Measurements from ENCODE around the gene JUNB. TPM values are rescaled to one million over a fixed set of nuclear protein-coding genes. Genes with fewer than 3 reads are reported as not detected.

Gene JUNB
- total RNA-seq = 700 TPM

DNA sequence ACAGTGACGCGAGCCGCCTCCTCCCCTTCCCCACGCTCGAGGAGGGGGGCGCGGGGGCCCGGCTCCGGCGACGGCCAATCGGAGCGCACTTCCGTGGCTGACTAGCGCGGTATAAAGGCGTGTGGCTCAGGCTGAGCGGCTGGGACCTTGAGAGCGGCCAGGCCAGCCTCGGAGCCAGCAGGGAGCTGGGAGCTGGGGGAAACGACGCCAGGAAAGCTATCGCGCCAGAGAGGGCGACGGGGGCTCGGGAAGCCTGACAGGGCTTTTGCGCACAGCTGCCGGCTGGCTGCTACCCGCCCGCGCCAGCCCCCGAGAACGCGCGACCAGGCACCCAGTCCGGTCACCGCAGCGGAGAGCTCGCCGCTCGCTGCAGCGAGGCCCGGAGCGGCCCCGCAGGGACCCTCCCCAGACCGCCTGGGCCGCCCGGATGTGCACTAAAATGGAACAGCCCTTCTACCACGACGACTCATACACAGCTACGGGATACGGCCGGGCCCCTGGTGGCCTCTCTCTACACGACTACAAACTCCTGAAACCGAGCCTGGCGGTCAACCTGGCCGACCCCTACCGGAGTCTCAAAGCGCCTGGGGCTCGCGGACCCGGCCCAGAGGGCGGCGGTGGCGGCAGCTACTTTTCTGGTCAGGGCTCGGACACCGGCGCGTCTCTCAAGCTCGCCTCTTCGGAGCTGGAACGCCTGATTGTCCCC lies at the start of gene JUNB:
JUNB (plus strand) TSS at position 142 of the 706 bp plus-strand sequence; CDS start at position 428, 286 bp downstream.
- peak; percentile 96 to 100 (median 97) for DNase-seq (ENCODE audit: low read depth in 2 of 3, low spot score in 2 of 3)

DNA sequence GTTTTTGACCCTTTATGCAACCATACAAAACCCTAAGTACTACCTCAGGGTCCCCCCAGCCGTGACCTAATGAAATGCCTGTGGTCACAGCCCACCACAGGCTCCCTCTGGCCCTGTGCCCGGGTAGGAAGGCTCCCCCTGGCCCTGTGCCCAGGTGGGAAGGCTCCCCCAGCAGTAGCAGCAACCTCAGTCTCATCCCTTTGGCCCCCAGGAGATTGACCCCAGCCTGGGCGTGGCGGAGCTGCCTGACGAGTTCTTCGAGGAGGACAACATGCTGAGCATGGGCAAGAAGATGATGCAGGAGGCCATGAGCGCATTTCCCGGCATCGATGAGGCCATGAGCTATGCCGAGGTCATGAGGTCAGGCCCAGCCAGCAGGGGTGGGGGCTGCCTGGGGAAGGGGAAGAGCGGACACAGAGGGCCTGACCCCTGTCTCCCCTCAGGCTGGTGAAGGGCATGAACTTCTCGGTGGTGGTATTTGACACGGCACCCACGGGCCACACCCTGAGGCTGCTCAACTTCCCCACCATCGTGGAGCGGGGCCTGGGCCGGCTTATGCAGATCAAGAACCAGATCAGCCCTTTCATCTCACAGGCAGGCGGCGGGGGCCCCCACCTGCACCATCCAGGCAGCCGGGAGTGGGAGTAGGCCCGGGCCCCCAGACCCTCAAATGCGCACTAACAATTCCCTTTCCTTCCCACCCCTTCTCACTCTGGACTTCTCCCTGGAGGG lies 46.0 kb upstream of the JUNB start:
- no peak for DNase-seq (ENCODE audit: low read depth in 2 of 3, low spot score in 2 of 3)

DNA sequence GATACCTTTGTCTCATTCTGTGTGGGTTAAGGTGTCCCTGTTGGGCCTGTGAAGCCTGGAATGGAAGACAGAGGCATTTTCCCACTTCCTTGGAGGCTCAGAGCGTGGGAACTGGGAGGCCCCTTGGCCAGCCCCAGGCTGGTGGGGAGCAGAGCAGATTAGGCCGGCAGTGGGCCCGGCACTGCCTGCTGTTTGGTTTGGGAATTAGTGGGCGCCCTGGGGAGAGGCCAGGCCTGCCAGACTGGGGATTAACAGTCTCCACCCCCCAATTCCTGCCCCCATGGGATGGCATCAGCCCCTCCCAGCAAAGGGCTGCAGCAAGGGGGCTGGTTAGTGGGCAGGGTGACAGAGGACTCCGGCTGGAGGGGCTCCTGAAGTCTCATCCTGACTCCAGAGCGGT lies 42.8 kb upstream of the JUNB start:
- DNase-seq (ENCODE audit: low read depth in 2 of 3, low spot score in 2 of 3) = no peak

DNA sequence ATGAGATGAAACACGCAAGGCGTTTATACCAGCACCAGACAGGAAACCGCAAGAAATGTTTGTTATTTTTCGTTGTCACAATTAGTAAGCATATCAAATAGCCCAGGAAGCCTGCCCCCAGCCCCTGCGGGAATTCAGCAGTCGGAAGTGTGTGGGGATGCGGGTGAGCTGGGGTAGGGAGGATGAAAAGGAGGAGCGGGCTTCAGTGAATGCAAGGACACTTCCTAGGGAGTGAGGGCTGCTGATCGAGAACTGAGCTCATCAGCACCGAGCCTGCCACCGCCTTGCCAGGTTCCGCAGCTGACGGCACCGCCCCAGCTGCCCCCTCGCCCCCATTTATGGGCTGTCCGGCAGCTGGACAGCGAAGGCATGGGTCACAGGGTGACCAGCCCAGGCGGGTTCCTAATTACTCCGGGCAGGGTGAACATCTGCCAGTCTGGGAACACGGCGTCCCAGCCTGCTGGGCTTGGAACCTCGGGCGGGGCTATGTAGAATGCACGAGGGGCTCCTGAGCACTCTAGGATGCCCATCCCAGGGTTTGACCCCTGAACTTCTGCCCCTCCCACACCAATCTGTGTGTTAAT lies 41.3 kb upstream of the JUNB start:
- no peak for DNase-seq (ENCODE audit: low read depth in 2 of 3, low spot score in 2 of 3)

DNA sequence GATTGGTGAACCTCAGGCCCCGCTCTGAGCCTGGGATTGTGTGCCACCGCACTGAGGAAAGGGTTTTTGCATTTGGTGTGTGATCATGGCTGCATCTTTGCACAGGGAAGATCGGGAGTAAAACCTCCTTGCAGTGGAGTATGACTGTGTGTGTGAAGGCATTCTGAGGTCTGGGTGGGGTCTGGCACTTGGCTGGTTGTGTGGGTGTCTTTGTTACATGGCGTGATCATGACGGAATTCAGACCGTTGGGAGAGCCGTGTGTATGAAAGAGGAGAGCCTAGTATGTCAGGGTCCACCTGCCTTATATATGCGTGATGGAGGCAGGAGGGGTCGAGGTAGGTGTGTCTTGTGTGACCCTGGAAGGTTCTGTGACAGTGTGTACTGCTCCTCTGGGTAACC lies 40.4 kb upstream of the JUNB start:
- DNase-seq (ENCODE audit: low read depth in 2 of 3, low spot score in 2 of 3) = no peak

DNA sequence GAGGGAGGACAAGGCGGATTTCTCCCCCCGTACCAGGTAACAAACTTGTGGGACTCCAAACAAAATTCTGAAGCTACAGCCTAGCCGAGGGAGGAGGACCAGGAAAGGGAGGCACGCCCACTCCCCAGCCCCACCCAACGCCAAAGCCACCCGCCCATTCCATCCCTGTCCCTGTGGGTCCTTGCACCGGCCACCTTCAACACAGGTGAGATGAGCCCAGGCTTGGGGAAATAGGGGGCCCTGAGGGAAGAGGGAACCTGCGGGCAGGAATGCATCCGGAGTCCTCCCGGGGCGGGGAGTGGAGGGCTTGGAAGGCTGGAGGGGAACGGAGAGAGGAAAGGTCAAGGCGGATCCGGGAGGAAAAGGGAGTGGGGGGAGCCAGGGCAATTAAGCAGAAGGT lies 39.7 kb upstream of the JUNB start, which contains the start of gene BEST2:
BEST2 (plus strand) TSS at position 157 of the 400 bp plus-strand sequence. CDS start 802 bp downstream, outside the sequence.
- no peak for DNase-seq (ENCODE audit: low read depth in 2 of 3, low spot score in 2 of 3)

DNA sequence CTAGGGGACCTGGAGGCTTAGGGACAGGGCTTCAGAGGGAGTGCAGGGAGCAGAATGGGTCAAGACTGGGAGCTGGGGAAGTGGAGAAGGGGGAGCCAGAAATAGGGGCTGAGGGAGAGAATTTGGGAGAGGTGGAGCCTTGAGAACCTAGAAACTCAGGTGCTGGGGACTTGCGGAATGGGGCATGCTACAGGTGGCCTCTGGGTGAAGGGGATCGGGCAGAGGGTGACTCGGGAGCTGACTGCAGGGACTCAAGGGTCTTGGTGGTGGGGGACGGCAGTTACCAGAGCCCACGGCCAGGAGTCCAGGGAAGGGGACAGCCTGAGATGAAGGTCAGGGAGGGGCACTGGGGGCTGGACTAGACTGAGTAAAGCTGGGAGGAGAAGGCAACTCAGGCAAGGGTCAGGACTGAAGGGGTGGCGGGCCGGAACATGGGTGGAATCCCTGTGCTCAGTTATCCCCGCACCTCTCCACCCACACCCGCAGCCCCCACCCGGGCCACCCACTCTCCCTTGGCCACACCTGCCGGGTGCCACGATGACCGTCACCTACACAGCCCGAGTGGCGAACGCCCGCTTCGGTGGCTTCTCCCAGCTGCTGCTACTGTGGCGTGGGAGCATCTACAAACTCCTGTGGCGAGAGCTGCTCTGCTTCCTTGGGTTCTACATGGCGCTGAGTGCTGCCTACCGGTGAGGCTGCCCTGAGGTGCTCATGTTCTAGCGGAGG lies 39.1 kb upstream of the JUNB start:
- DNase-seq (ENCODE audit: low read depth in 2 of 3, low spot score in 2 of 3) = no peak

DNA sequence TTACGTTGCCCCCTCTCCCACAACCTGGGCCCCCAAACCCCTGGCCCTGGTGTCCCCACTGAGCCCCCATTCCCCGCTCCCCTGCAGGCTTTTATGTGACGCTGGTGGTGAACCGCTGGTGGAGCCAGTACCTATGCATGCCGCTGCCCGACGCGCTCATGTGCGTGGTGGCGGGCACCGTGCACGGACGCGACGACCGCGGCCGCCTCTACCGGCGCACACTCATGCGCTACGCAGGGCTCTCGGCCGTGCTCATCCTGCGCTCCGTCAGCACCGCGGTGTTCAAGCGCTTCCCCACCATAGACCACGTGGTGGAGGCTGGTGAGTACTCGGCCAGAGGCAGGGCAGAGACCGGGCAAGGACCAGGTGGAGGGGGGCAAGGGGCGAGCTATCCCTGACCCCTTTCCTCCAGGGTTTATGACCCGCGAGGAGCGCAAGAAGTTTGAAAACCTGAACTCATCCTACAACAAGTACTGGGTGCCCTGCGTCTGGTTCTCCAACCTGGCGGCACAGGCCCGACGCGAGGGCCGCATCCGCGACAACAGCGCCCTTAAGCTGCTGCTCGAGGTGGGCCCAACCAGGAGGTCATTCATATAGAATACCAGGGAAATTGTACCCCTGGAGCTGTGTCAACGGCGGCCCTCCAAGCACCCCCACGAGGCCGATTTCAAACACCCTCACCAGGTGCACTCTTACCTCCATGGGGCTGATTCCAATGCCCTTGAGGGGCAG lies 36.7 kb upstream of the JUNB start:
- DNase-seq (ENCODE audit: low read depth in 2 of 3, low spot score in 2 of 3) = no peak

DNA sequence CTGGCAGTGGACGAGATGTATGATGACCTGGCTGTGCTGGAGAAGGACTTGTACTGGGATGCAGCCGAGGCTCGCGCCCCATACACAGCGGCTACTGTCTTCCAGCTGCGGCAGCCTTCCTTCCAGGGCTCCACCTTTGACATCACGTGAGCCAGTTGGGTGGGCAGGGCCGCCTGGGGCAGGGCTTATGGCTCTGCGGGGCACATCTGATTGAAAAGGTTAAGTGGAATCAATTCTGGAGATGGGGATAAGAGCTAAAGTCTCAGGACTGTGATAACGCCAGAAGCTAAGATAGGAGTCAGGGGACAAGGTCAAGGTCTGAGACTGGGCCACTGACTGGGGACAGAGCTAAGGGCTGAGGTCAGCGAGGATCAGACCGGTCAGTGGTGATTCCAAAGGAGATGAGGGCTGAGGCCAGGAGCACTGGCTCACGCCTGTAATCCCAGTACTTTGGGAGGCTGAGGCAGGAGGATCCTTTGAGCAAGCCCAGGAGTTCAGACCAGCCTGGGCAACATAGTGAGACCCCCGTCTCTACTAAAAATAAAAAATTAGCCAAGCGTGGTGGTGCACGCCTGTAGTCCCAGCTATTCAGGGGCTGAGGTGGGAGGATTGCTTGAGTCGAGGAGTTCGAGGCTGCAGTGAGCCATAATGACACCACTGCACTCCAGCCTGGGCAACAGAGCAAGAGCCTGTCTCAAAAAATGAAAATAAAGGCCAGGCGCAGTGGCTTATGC lies 35.0 kb upstream of the JUNB start:
- no peak for DNase-seq (ENCODE audit: low read depth in 2 of 3, low spot score in 2 of 3)

DNA sequence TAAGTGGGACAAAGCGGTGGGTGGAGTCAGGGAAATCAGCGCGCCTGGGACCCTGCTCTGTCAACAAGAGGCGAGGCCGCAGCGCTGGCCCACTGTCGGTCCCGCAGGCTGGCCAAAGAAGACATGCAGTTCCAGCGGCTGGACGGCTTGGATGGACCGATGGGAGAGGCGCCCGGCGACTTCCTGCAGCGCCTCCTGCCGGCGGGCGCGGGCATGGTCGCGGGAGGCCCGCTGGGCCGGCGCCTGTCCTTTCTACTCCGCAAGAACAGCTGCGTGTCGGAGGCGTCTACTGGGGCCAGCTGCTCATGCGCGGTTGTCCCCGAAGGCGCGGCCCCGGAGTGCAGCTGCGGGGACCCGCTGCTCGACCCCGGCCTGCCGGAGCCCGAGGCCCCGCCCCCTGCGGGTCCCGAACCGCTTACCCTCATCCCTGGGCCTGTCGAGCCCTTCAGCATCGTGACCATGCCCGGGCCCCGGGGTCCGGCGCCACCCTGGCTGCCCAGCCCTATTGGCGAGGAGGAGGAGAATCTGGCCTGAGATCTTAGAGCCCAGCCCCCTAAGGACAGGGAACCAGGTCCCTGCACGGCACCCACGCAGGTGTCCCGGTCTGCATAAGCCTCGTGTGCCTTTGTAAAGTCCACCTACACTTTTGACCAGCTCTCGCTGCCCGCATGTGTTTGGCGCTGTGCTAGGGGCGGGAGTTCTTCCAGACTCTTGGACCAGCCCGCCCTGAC lies 33.6 kb upstream of the JUNB start:
- peak in 2 of 3 donors; percentile 75 to 82 for DNase-seq (ENCODE audit: low read depth in 2 of 3, low spot score in 2 of 3)

DNA sequence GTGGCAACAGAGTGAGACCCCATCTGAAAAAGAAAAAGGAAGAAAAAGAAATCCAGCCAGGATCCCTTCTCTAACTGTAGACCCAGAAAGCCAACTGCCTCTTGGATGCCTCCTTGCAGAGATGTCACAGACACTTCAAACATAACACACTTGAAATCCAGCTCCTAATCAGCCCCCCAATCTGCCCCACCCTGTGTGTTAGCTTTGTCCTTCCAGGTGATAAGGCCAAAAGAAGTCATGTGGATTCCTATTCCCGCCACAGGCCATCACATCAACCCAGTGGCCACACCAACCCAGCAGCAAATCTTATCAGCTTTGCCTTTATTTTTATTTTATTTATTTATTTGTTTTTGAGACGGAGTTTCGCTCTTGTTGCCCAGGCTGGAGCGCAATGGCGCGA lies 31.6 kb upstream of the JUNB start:
- DNase-seq (ENCODE audit: low read depth in 2 of 3, low spot score in 2 of 3) = no peak

DNA sequence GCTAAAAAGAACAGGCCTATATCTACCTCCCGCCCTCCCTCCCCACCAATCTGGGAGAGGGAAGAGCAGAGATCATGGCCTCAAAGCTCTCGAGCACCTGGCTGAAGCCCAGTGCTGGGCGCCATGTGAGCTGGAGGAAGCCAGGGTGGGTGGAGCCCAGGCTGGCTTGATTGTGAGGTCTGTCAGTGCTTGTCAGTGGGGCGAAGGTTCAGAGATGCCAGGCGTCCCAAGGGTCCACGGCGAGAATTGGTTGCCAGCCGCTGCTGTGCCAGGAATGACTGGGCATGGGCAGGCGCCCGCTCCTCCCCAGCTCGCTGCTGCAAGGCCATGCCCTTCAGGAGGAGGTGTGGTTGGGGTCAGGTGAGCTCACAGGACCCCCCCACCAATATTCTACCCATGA lies 28.2 kb upstream of the JUNB start:
- no peak for DNase-seq (ENCODE audit: low read depth in 2 of 3, low spot score in 2 of 3)

DNA sequence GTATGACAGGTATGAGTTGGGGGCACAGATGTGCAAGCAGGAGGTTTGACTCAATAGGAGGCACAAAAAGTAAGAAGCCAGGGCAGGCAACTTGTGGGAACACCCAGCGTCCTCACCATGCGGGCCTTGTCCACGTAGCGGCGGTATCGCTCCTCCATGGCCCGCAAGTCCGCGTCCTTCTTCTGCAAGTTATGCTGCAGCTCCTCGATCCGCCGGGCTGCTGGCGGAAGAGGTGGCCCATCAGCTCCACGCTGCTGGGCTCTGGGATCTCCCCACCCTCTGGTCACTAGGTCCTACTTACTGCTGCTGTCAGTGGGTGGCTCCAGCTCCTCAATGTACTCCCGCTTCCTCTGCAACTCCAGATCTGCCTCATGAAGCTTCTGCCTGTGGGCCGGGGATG lies 26.6 kb upstream of the JUNB start:
- no peak for DNase-seq (ENCODE audit: low read depth in 2 of 3, low spot score in 2 of 3)

DNA sequence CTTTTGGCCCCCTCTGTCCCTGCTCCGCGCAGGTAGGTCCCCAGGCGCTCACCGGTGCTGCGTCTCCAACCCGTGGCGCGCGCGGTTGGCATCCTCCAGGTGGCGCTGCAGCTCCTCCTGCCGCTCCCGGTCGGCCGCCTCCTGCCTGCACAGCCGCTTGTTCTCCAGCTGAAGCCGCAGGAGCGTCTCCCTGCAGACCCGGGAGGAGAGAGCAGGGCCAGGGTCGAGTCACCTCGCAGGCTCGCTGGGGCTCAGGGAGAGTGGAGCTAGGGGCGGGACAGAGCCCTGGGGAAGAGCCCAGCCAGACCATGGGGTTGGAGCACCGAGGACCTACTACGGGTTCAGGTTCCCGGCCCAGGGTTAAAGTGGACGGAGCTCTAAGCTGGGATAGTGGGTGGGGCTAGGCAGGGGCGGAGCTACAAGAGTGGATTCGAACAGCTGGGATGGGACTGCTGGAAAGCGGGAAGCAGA lies 25.2 kb upstream of the JUNB start:
- DNase-seq (ENCODE audit: low read depth in 2 of 3, low spot score in 2 of 3) = peak in 1 of 3 donors; percentile 73

DNA sequence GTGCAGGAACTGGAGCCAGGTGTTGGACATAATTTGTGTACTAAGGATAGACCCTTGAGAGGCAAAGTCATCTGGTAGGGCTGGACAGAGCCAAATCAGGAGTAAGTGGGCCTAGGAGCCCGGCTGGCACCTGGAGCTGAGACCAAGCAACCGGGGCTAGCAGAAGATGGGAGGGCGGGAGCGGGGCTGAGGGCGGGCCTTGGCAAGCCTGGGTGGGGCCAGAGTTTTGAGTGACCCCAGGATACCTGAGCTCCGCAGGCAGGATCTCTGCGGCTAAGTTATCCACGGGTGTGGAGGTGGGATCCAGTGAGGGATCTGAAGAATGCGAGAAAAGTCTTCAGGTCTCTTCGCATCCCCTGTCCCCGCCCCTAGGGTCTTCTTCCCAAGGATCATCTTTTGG lies 24.1 kb upstream of the JUNB start:
- DNase-seq (ENCODE audit: low read depth in 2 of 3, low spot score in 2 of 3) = no peak

DNA sequence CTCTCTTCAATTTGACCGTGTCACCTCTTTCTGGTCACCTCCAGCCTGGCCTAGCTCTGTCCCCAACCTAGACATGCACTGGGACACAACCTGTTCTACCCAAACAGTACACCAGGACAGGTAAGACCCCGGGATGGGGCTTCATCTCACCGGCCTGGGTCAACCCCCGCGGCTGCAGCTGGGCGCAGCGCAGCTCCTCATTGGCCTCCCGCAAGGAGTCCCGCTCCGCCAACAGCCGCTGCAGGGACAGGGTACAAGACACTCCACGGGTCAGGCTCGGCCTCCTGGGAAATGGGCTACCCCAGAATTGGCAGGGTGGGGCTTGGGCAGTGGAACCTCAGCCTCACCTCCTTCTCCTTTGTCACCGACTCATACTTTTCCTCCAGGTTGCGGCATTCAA lies 23.6 kb upstream of the JUNB start:
- DNase-seq (ENCODE audit: low read depth in 2 of 3, low spot score in 2 of 3) = no peak

DNA sequence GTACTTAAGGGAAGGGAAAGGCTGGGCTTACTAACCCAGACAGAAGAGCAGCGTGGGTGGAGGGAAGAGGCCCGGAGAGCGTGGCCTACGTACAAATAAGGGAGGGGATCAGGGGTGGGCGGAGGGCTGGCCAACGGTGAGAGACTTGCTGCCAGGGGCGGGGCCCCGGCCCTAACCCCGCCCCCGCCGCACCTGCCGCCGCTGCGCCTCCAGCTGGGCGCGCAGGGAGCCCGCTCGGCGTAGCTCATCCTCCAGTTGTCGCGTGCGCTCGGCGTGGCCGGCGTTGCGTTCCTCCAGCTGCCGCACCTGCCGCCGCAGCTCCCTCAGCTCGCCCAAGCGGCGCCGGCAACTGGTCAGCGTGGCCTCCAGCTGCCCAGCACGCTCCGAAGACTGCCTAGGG lies 21.6 kb upstream of the JUNB start:
- DNase-seq (ENCODE audit: low read depth in 2 of 3, low spot score in 2 of 3) = peak in 1 of 3 donors; percentile 44

DNA sequence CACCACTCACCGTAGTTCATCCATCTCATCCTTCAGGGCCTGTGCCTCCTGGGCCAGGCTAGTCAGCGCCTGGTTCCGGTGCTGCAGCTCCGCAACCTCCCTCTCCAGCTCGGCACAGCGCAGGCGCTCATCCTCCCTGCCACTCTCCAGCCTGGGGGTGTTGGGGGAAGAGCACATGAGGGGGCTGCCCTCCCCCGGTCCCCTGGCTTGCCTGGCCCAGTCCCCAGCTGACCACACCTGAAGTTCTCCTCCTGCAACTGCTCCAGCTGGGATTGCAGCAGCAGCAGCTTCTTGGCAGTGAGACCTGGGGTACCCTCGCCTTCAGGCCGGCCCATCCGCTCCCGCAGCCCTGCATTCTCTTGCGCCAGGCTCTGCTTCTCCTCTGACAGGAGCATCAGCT lies 20.4 kb upstream of the JUNB start:
- DNase-seq (ENCODE audit: low read depth in 2 of 3, low spot score in 2 of 3) = no peak

DNA sequence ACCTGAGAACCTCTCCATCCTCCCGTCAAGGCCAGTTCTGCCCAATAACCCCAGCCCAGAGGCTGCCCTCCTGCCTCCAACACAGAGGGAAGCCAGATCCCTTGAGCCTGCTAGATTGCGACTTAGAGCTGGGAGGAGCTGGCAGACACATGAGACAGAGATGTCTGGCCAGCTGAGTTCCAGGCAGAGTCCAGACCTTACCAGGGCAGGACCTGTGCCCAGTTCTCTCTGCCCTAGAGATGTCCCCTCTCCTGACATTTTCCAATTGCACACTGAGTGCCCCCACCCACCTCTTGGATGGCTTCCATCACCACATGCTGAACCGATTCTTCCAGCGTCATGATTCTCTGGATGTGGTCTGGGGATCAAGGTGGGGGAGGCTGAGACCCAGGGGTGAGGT lies 19.0 kb upstream of the JUNB start:
- no peak for DNase-seq (ENCODE audit: low read depth in 2 of 3, low spot score in 2 of 3)
